CD14-positive monocyte (primary cell): Measurements from ENCODE around the gene CFLAR. TPM values are rescaled to one million over a fixed set of nuclear protein-coding genes. Genes with fewer than 3 reads are reported as not detected.
A peak's percentile ranks its signal among the peaks of the same experiment; 100 is the strongest.

Experiments
- DNase-seq, 3 donors: peaks; one replicate each; pipeline ENCODE4 v3.0.0-alpha.2; 2011 to 2022
- H2AFZ ChIP-seq: 2 replicates; pipeline ENCODE4 v1.6.0; 2012; ENCODE audit warnings: mild to moderate bottlenecking, low read depth, low read length, inconsistent platforms; ENCODE audit not compliant: insufficient read depth, poor library complexity, severe bottlenecking
- H3K27ac ChIP-seq, 2 donors: 1 replicate in 1 of 2; 2 replicates in 1 of 2; pipeline ENCODE4 v1.5.1; 2012 to 2013; ENCODE audit warnings: low read length in 2 of 2, control low read depth in 1 of 2, inconsistent platforms in 1 of 2, low read depth in 1 of 2, mild to moderate bottlenecking in 1 of 2
- H3K27me3 ChIP-seq, 2 donors: one replicate each; pipeline versions ENCODE4 v1.6.0 to v1.6.1; 2011 to 2013; ENCODE audit warnings: low read length in 2 of 2; ENCODE audit not compliant: control insufficient read depth in 2 of 2, insufficient read depth in 2 of 2
- H3K36me3 ChIP-seq, 2 donors: replicated peaks in 1 of 2; 1 replicate in 1 of 2; 2 replicates in 1 of 2; pipeline versions ENCODE4 v1.5.1 to v1.6.1; 2012 to 2013; ENCODE audit warnings: low read length in 2 of 2, control low read depth in 1 of 2, inconsistent platforms in 1 of 2, mild to moderate bottlenecking in 1 of 2; ENCODE audit not compliant: insufficient read depth in 2 of 2, control insufficient read depth in 1 of 2
- H3K4me1 ChIP-seq, 2 donors: 1 replicate in 1 of 2; 2 replicates in 1 of 2; pipeline versions ENCODE4 v1.5.1 to v1.6.1; 2012 to 2013; ENCODE audit warnings: low read length in 2 of 2, control low read depth in 1 of 2, inconsistent platforms in 1 of 2, mild to moderate bottlenecking in 1 of 2, moderate library complexity in 1 of 2; ENCODE audit not compliant: insufficient read depth in 2 of 2, control insufficient read depth in 1 of 2
- H3K4me2 ChIP-seq: replicated peaks from 2 replicates; pipeline ENCODE3; 2012; ENCODE audit warnings: low read length, moderate library complexity, mild to moderate bottlenecking; ENCODE audit not compliant: poor library complexity, severe bottlenecking; ENCODE audit errors: extremely low read depth
- H3K4me3 ChIP-seq, 3 experiments: fragments of 200-600 bp in 1 of 3; sonication (generic) in 1 of 3; replicated peaks in 1 of 3; 1 replicate in 2 of 3; 2 replicates in 1 of 3; pipeline ENCODE4 v1.5.1; 2011 to 2013; ENCODE audit warnings: low read length in 3 of 3, mild to moderate bottlenecking in 3 of 3, control low read depth in 2 of 3, low read depth in 2 of 3, inconsistent platforms in 1 of 3, moderate library complexity in 1 of 3
- H3K79me2 ChIP-seq: 2 replicates; pipeline ENCODE4 v1.6.0; 2012; ENCODE audit warnings: mild to moderate bottlenecking, control low read depth, inconsistent platforms, low read length, moderate library complexity; ENCODE audit not compliant: insufficient read depth
- H3K9ac ChIP-seq: 2 replicates; pipeline ENCODE4 v1.6.0; 2017; ENCODE audit warnings: low read length, mild to moderate bottlenecking; ENCODE audit not compliant: insufficient read depth, poor library complexity, severe bottlenecking
- H3K9me3 ChIP-seq, 2 donors: replicated peaks in 1 of 2; 1 replicate in 1 of 2; 2 replicates in 1 of 2; pipeline versions ENCODE4 v1.5.1 to v1.6.1; 2012 to 2013; ENCODE audit warnings: low read length in 2 of 2, control low read depth in 1 of 2; ENCODE audit not compliant: control insufficient read depth in 1 of 2, insufficient read depth in 1 of 2
- H4K20me1 ChIP-seq: 2 replicates; pipeline ENCODE4 v1.6.0; 2012; ENCODE audit warnings: mild to moderate bottlenecking, low read length, control low read depth, moderate library complexity; ENCODE audit not compliant: insufficient read depth
- H3K27ac Mint-ChIP-seq, 7 donors: one replicate each; pipeline ENCODE4 v1.8.0; 2020; ENCODE audit warnings: mild to moderate bottlenecking in 7 of 7, mixed read lengths in 7 of 7, moderate library complexity in 6 of 7, inconsistent platforms in 2 of 7
- H3K27me3 Mint-ChIP-seq, 3 donors: one replicate each; pipeline ENCODE4 v1.8.0; 2021 to 2022; ENCODE audit warnings: low read depth in 3 of 3, mild to moderate bottlenecking in 3 of 3, mixed read lengths in 3 of 3, moderate library complexity in 3 of 3, inconsistent platforms in 1 of 3
- H3K36me3 Mint-ChIP-seq, 2 donors: one replicate each; pipeline ENCODE4 v1.8.0; 2020; ENCODE audit warnings: mixed read lengths in 2 of 2, inconsistent platforms in 1 of 2, mild to moderate bottlenecking in 1 of 2
- H3K4me1 Mint-ChIP-seq: one replicate; pipeline ENCODE4 v1.8.0; 2020; ENCODE audit warnings: mild to moderate bottlenecking, mixed read lengths
- H3K4me3 Mint-ChIP-seq, 2 donors: one replicate each; pipeline ENCODE4 v1.8.0; 2020; ENCODE audit warnings: mild to moderate bottlenecking in 2 of 2, mixed read lengths in 2 of 2, moderate library complexity in 1 of 2
- H3K9me3 Mint-ChIP-seq, 7 donors: one replicate each; pipeline ENCODE4 v1.8.0; 2020 to 2022; ENCODE audit warnings: mixed read lengths in 7 of 7, mild to moderate bottlenecking in 6 of 7, moderate library complexity in 6 of 7, inconsistent platforms in 2 of 7
- WGBS: methylation state at CpG from one replicate; pipeline ENCODE4 v1.1.5; 2013; ENCODE audit warnings: missing lambda C conversion rate; ENCODE audit not compliant: insufficient coverage; 5-methylcytosine and 5-hydroxymethylcytosine counted together
- intact Hi-C, 2 donors: fragments of 100-400 bp; cut with micrococcal nuclease; formaldehyde crosslinking; loops; one replicate each; pipeline versions ENCODE4 v1.15.0 to v1.15.1; 2023
- polyA plus RNA-seq, 3 donors: library from polyadenylated mRNA; depleted of rRNA in 1 of 3; unstranded in 2 of 3; stranded (reverse) in 1 of 3; fragments of 300-500 nt in 2 of 3; fragments of >200 nt in 1 of 3; fragmentation: Illumina TruSeq in 2 of 3; gene quantifications; 1 replicate in 2 of 3; 2 replicates in 1 of 3; pipeline ENCODE4 v1.2.3, GENCODE V29; 2012 to 2021
- TF ChIP-seq, protein P1 (sequence below): fragments of 200-600 bp; IDR thresholded peaks from one replicate; pipeline ENCODE4 v1.8.0; 2022; ENCODE audit warnings: antibody characterized with exemption, mild to moderate bottlenecking

Gene CFLAR
- polyA plus RNA-seq, 3 donors: 79.4 to 149 (median 79.5) TPM

DNA sequence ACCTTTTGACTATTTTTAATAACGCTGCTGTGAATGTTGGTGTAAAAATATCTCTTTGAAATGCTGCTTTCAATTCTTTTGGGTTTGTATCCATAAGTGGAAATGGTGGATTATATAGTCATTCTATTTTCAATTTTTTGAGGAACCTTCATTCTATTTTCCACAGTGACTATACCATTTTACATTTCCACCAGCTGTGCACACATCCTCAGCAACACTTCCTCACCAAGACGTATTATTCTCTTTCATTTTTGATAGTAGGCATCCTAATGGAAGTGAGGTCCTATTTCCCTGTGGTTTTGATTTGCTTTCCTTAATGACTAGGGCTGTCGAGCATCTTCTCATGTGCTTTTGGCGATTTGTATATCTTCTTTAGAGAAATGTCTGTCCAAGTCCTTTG, 81.8 kb downstream of the CFLAR start:
- Histone ChIP-seq H3K9me3 (no peaks in the 10 kb centered on the region), H2AFZ (no peak overlapping the region), H3K79me2 (peaks cover 34% of the 10 kb centered on the region), H3K4me3 (no peak overlapping the region), H3K36me3 (peaks cover 52 to 75% of the 10 kb centered on the region in 2 donors), H3K4me2 (no peak overlapping the region), H3K27ac (peak overlapping the region in 1 of 2 donors; percentile 43), H3K27me3 (no peaks in the 10 kb centered on the region), H3K9ac (no peak overlapping the region), H4K20me1 (peaks cover 46% of the 10 kb centered on the region), H3K4me1 (peaks cover 17 to 30% of the 10 kb centered on the region in 2 donors)
- Mint-ChIP-seq H3K4me1 (peaks cover 31% of the 10 kb centered on the region), H3K9me3 (no peaks in the 10 kb centered on the region), H3K36me3 (peaks cover 57 to 81% of the 10 kb centered on the region in 2 donors), H3K4me3 (no peak overlapping the region), H3K27me3 (no peaks in the 10 kb centered on the region), H3K27ac (peak overlapping the region in 5 of 7 donors; percentile 3 to 71 (median 5))
- no peak for DNase-seq
- TF ChIP-seq, protein P1, sequence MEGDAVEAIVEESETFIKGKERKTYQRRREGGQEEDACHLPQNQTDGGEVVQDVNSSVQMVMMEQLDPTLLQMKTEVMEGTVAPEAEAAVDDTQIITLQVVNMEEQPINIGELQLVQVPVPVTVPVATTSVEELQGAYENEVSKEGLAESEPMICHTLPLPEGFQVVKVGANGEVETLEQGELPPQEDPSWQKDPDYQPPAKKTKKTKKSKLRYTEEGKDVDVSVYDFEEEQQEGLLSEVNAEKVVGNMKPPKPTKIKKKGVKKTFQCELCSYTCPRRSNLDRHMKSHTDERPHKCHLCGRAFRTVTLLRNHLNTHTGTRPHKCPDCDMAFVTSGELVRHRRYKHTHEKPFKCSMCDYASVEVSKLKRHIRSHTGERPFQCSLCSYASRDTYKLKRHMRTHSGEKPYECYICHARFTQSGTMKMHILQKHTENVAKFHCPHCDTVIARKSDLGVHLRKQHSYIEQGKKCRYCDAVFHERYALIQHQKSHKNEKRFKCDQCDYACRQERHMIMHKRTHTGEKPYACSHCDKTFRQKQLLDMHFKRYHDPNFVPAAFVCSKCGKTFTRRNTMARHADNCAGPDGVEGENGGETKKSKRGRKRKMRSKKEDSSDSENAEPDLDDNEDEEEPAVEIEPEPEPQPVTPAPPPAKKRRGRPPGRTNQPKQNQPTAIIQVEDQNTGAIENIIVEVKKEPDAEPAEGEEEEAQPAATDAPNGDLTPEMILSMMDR: no peak
- intact Hi-C loops: no loop called here
- 67% methylated on average over 2 of the region's 4 CpGs for WGBS

GRCh38 chr2:201199847-201200246, 83.9 kb downstream of the CFLAR start:
- peaks cover 0 to 3% (median 0%) of the 10 kb centered on the region in 3 donors for H3K27me3 Mint-ChIP-seq
- H3K9ac ChIP-seq: no peak overlapping the region
- no peaks in the 10 kb centered on the region for H3K9me3 Mint-ChIP-seq
- H2AFZ ChIP-seq: no peak overlapping the region
- peaks cover 27% of the 10 kb centered on the region for H3K79me2 ChIP-seq
- peaks cover 64 to 86% of the 10 kb centered on the region in 2 donors for H3K36me3 Mint-ChIP-seq
- no peak overlapping the region for H3K4me3 Mint-ChIP-seq
- intact Hi-C loops: no loop called here
- H4K20me1 ChIP-seq: peaks cover 30% of the 10 kb centered on the region
- TF ChIP-seq, protein P1: no peak
- H3K4me2 ChIP-seq: no peak overlapping the region
- DNase-seq: no peak
- peaks cover 8 to 16% of the 10 kb centered on the region in 2 donors for H3K4me1 ChIP-seq
- peaks cover 57 to 81% of the 10 kb centered on the region in 2 donors for H3K36me3 ChIP-seq
- H3K27me3 ChIP-seq: no peaks in the 10 kb centered on the region
- peaks cover 19% of the 10 kb centered on the region for H3K4me1 Mint-ChIP-seq
- H3K27ac Mint-ChIP-seq: peak overlapping the region in 1 of 7 donors; percentile 69
- H3K9me3 ChIP-seq: no peaks in the 10 kb centered on the region
- no peak overlapping the region for H3K27ac ChIP-seq
- no peak overlapping the region for H3K4me3 ChIP-seq
- 100% methylated on average over 1 of the region's 5 CpGs for WGBS
